Upper lobe of left lung (tissue), 6 donors: ENCODE data around the gene SGPL1. TPM values are rescaled to one million over a fixed set of nuclear protein-coding genes. Genes with fewer than 3 reads are reported as not detected.
A peak's percentile ranks its signal among the peaks of the same experiment; 100 is the strongest.

Experiments
- ATAC-seq, 2 donors: fragments of 200-7000 bp; cut with Tn5 transposase; one replicate each; pipeline ENCODE4 v1.9.1; 2022; ENCODE audit warnings: mild to moderate bottlenecking in 2 of 2, moderate library complexity in 2 of 2; ENCODE audit not compliant: low FRiP score in 2 of 2
- DNase-seq, 2 donors: peaks; one replicate each; pipeline ENCODE4 v3.0.0-alpha.2; 2019 to 2020
- H3K27ac ChIP-seq, 4 donors: fragments of 200-600 bp; sonication (generic); one replicate each; pipeline ENCODE4 v1.5.1; 2016 to 2019
- H3K27me3 ChIP-seq, 4 donors: fragments of 200-600 bp; sonication (generic); one replicate each; pipeline ENCODE4 v1.5.1; 2017 to 2019
- H3K36me3 ChIP-seq, 4 donors: fragments of 200-600 bp; sonication (generic); one replicate each; pipeline ENCODE4 v1.5.1; 2016 to 2019
- H3K4me1 ChIP-seq, 4 donors: fragments of 200-600 bp; sonication (generic); one replicate each; pipeline ENCODE4 v1.5.1; 2018 to 2019
- H3K4me3 ChIP-seq, 4 donors: fragments of 200-600 bp; sonication (generic); one replicate each; pipeline ENCODE4 v1.5.1; 2017 to 2019; ENCODE audit warnings: mild to moderate bottlenecking in 2 of 4, moderate library complexity in 1 of 4
- H3K9me3 ChIP-seq, 4 donors: fragments of 200-600 bp; sonication (generic); one replicate each; pipeline ENCODE4 v1.5.1; 2018 to 2019
- CTCF ChIP-seq, 6 experiments: fragments of 450-650 bp in 4 of 6; fragments of 200-600 bp in 2 of 6; sonication (generic) in 2 of 6; IDR thresholded peaks; one replicate each; pipeline ENCODE4 v1.5.1; 2016 to 2019; ENCODE audit warnings: antibody characterized with exemption in 6 of 6
- EP300 ChIP-seq, 4 donors: sonication (generic); formaldehyde crosslinking; IDR thresholded peaks; one replicate each; pipeline ENCODE4 v1.5.1; 2017; ENCODE audit warnings: antibody characterized with exemption in 4 of 4, control low read depth in 2 of 4
- POLR2A ChIP-seq, 4 donors: fragments of 450-650 bp; IDR thresholded peaks; one replicate each; pipeline ENCODE4 v1.5.1; 2016 to 2017; ENCODE audit warnings: antibody characterized with exemption in 4 of 4, mild to moderate bottlenecking in 2 of 4
- POLR2AphosphoS5 ChIP-seq, 2 donors: sonication (generic); formaldehyde crosslinking; IDR thresholded peaks; one replicate each; pipeline ENCODE4 v1.5.1; 2017; ENCODE audit warnings: antibody characterized with exemption in 2 of 2
- WGBS, 2 donors: methylation state at CpG; one replicate each; pipeline ENCODE4 v1.1.5; 2017 to 2018; 5-methylcytosine and 5-hydroxymethylcytosine counted together
- total RNA-seq, 6 donors: library from RNA; depleted of rRNA in 4 of 6; stranded (reverse); fragments of >200 nt in 4 of 6; gene quantifications; one replicate each; pipeline versions ENCODE4 v1.1.0 to v1.2.1, GENCODE V29; 2016 to 2021
- donor health status: DM: no; HTN: no; CAD: no; lungs with moderate emphysema.
- donor health status: DM: no; HTN: yes; CAD: no; lungs with severe emphysema.

SGPL1 gene
- total RNA-seq, 6 donors from 2014 or later, result 18.4 to 43.8 (median 30.4) TPM

DNA sequence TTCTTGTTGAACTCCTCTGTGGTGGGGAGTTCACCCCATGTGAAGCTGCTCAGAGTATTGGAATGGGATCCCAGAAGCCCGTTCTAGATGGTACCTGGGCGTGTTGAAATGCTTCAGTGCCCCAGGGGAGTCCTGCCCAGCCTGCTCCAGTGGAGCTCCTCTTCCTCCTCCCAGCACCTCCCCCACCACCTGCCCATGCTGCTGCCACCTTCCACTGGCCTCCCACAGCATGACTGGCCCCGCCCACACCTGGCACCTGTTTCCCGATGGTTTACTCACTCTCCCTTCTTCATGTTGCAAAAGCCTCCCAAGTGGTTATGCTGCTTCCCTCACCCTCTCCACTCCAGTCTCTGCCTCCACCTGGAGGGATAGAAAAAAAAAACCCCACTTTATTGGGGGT is 104.8 kb downstream of the SGPL1 start:
- Histone ChIP-seq H3K4me3 (no peak overlapping the region), H3K9me3 (no peaks in the 10 kb centered on the region), H3K36me3 (no peaks in the 10 kb centered on the region), H3K27ac (peak overlapping the region in 1 of 4 donors; percentile 54), H3K27me3 (no peaks in the 10 kb centered on the region), H3K4me1 (peaks cover 0 to 5% (median 2%) of the 10 kb centered on the region in 4 donors)
- TF ChIP-seq POLR2AphosphoS5 (IDR thresholded peaks at IDR 0.05) (peak in 1 of 2 donors; percentile 10), CTCF (IDR thresholded peaks at IDR 0.05) (no peak), POLR2A (IDR thresholded peaks at IDR 0.05) (no peak), EP300 (IDR thresholded peaks at IDR 0.05) (no peak)
- DNase-seq (peak; percentile 76 to 95), ATAC-seq (peak; percentile 31 to 70)
- WGBS, 2 donors, result 50 to 55% methylated on average over 2 to 4 of the region's 4 CpGs

DNA sequence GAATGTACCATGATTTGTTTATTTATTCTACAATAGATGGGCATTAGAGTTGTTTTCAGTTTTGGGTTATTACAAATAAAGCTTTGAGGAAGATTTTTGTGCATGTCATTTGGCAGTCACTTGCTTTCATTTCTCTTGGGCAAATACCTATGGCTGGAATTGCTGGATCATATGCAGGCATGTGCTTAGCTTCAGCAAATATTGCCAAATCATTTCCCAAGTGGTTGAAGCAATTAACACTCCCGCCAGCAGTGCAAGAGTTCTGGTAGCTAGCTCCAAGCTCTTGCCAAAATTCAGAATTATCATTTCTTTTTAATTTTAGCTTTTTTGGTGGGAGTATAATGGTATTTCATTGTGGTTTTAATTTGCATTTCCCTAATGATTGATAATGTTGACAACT is 105.5 kb downstream of the SGPL1 start:
- H3K4me3 ChIP-seq, result no peak overlapping the region
- ATAC-seq, result no peak
- H3K27me3 ChIP-seq, result no peaks in the 10 kb centered on the region
- peak in 1 of 2 donors; percentile 57 for DNase-seq
- H3K27ac ChIP-seq, result peak overlapping the region in 1 of 4 donors; percentile 54
- no peaks in the 10 kb centered on the region for H3K9me3 ChIP-seq
- H3K4me1 ChIP-seq, result peaks cover 0 to 7% (median 4%) of the 10 kb centered on the region in 4 donors
- H3K36me3 ChIP-seq, result no peaks in the 10 kb centered on the region
- TF ChIP-seq POLR2AphosphoS5 (IDR thresholded peaks at IDR 0.05) (no peak), EP300 (IDR thresholded peaks at IDR 0.05) (peak in 1 of 4 donors; percentile 16)
- WGBS, 2 donors, result 32 to 38% methylated on average over 1 of the region's 1 CpG

DNA sequence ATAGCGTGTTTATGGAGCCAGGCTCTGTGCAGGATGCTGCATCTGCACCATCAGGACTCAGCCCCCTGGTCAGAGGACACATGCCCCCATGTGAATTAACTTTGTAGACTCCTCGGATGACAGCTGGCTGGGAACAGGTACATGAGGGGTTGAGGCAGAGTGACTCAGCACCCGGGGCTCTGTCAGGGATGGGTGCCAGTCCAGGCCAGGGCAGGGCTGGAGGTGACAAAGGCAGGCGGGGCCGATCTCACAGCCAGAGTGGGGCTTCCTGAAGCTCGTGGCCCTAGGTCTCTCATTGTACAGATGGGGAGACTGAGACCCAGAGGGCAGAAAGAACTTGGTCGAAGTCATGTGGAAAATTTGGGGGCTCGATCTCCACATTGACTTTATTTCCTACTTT is 107.9 kb downstream of the SGPL1 start:
- no peaks in the 10 kb centered on the region for H3K36me3 ChIP-seq
- 80% methylated on average over 7 to 8 of the region's 8 CpGs for WGBS, 2 donors

DNA sequence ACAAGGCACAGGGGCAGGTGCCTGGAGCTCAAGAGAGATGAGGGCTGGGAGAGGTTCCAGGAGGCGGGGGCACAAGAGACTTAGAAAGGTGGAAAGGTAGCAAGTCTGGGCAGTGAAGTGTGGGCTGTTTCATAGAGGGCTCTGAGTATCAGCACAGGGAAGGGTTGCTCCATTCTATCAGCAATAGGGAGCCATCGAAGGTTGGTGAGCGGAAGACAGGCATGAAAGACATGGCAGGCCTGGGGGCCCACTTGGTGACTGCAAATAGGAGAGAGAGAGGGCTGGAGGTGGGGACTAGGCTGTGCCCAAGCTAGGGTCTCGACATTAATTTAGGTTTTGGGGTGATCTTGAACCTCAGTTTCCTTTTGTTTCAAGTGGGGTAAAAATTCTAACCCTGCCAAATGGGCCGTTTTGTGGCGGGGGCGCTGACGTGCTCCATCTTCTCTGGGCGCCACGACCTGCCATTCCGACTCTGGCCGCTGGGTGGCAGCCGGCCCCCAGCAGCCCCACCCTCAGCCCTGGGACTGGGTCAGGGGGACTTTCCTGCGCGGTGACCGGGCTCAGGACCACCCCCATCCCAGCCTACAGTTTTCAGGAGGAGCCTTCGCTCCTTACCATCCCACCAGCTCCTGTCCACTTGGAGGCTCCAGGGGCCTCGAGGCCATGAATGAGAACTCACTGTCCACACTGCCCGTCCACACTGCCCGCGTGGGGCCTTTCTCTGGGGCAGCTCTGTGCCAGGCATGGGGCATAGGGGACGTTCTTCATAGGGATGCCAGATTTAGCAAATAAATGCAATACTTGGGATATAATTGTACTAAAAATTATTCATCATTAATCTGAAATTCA is 109.9 kb downstream of the SGPL1 start:
- Histone ChIP-seq H3K27me3 (no peaks in the 10 kb centered on the region), H3K36me3 (no peaks in the 10 kb centered on the region), H3K27ac (no peak overlapping the region), H3K4me1 (peaks cover 0 to 7% (median 1%) of the 10 kb centered on the region in 4 donors), H3K4me3 (no peak overlapping the region), H3K9me3 (no peaks in the 10 kb centered on the region)
- TF ChIP-seq CTCF (IDR thresholded peaks at IDR 0.05), result peak; percentile 87 to 96 (median 90)
- TF ChIP-seq EP300 (IDR thresholded peaks at IDR 0.05), result no peak
- peak; percentile 34 to 91 for DNase-seq
- WGBS, 2 donors, result 29 to 46% methylated on average over 13 to 22 of the region's 22 CpGs
- peak; percentile 68 to 83 for ATAC-seq

More for the DNA sequence above, 107.9 kb downstream of the SGPL1 start:
- H3K9me3 ChIP-seq, result no peaks in the 10 kb centered on the region
- ATAC-seq (no peak), DNase-seq (no peak)
- no peak overlapping the region for H3K27ac ChIP-seq
- H3K4me1 ChIP-seq, result peaks cover 0 to 7% (median 4%) of the 10 kb centered on the region in 4 donors
- TF ChIP-seq EP300 (IDR thresholded peaks at IDR 0.05) (no peak), CTCF (IDR thresholded peaks at IDR 0.05) (no peak), POLR2AphosphoS5 (IDR thresholded peaks at IDR 0.05) (no peak), POLR2A (IDR thresholded peaks at IDR 0.05) (no peak)
- H3K27me3 ChIP-seq, result no peaks in the 10 kb centered on the region
- H3K4me3 ChIP-seq, result no peak overlapping the region

DNA sequence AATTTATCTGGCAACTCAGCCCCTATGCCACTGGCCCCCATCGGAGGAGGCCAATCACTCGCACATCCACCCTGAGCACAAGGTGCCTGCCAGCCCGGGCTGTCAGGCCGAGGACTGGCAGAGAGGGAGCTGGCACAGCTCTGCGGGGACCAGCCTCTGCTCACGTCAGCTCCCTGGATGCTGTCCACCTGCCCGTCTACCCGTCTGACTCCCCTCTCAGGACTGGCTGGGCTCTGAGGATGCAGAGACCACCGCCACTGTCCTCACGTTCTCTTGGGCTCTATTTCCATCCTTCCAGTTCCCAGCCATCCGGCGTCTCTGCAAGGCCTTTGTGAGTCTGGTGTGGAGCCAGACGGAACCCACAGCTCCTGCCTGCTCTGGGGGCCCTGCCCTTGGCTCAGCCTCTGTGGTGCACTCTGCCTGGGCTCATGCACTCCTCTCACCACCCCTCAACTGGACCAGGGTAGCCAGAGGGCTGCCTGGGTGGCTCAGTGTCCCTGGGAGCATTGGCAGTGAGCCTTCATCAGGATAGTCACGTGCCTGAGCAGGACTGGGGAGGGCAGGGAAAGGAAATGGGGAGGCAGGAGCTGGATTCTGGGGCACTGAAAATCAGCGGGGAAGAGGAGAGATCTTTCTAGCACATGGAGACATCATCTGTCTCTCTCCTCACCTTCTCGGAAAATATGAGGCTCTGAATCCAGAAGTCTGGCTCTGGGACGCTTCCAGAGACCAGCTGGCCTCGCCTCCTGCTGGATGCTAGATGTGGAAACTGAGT is 110.7 kb downstream of the SGPL1 start:
- TF ChIP-seq EP300 (IDR thresholded peaks at IDR 0.05) (no peak), POLR2A (IDR thresholded peaks at IDR 0.05) (no peak), POLR2AphosphoS5 (IDR thresholded peaks at IDR 0.05) (no peak), CTCF (IDR thresholded peaks at IDR 0.05) (no peak)
- no peak for ATAC-seq

More for the DNA sequence above, 110.7 kb downstream of the SGPL1 start:
- DNase-seq, result no peak
- H3K27me3 ChIP-seq, result no peaks in the 10 kb centered on the region
- WGBS, 2 donors, result 78 to 91% methylated on average over 18 of the region's 18 CpGs
- H3K4me3 ChIP-seq, result no peak overlapping the region
- no peaks in the 10 kb centered on the region for H3K36me3 ChIP-seq
- H3K4me1 ChIP-seq, result peaks cover 0 to 7% (median 1%) of the 10 kb centered on the region in 4 donors
- no peak overlapping the region for H3K27ac ChIP-seq
- no peaks in the 10 kb centered on the region for H3K9me3 ChIP-seq
